SK-N-SH (cell line): Measurements from ENCODE around the gene HTT. TPM values are rescaled to one million over a fixed set of nuclear protein-coding genes. Genes with fewer than 3 reads are reported as not detected.

Experiments
- CTCF ChIA-PET: fragments of 300-600, 350-600 bp; formaldehyde crosslinking; extraction: SDS; loops from one replicate; lab custom pipeline; 2021; lab: Yijun Ruan, JAX
- POLR2A ChIA-PET: fragments of 350-600 bp; sonication (Branson Sonifier 250); formaldehyde crosslinking; extraction: SDS; loops from one replicate; lab custom pipeline; 2020; ENCODE audit warnings: antibody characterized with exemption, inconsistent platforms; lab: Yijun Ruan, JAX
- DNase-seq: peaks from one replicate; pipeline ENCODE4 v3.0.0; 2012
- H2AFZ ChIP-seq: fragments of 200-600 bp; sonication (generic); 2 replicates; pipeline ENCODE4 v1.8.1; 2016; ENCODE audit warnings: antibody characterized with exemption, mild to moderate bottlenecking, low read depth
- H3F3A ChIP-seq: fragments of 200-600 bp; sonication (generic); replicated peaks from 2 replicates; pipeline ENCODE3; 2016; ENCODE audit warnings: antibody characterized with exemption, mild to moderate bottlenecking; ENCODE audit not compliant: insufficient read depth
- H3K27ac ChIP-seq, 2 experiments: fragments of 200-500 bp in 1 of 2; fragments of 200-600 bp in 1 of 2; sonication (Bioruptor generic) in 1 of 2; sonication (generic), shearing (Covaris generic) in 1 of 2; 2 replicates each; pipeline versions ENCODE4 v1.5.1 to v1.6.1; 2014 to 2016; ENCODE audit warnings: low read depth in 2 of 2, inconsistent platforms in 1 of 2, low read length in 1 of 2, mild to moderate bottlenecking in 1 of 2, mixed read lengths in 1 of 2
- H3K27me3 ChIP-seq: fragments of 200-600 bp; sonication (generic), shearing (Covaris generic); 2 replicates; pipeline ENCODE4 v1.6.1; 2016; ENCODE audit warnings: mixed run types; ENCODE audit not compliant: insufficient read depth
- H3K36me3 ChIP-seq, 2 experiments: fragments of 200-500 bp in 1 of 2; fragments of 200-600 bp in 1 of 2; sonication (Bioruptor generic) in 1 of 2; sonication (generic) in 1 of 2; replicated peaks in 1 of 2; 2 replicates each; pipeline versions ENCODE3 to v1.5.1; 2014 to 2016; ENCODE audit warnings: low read length in 1 of 2, mild to moderate bottlenecking in 1 of 2; ENCODE audit not compliant: insufficient read depth in 2 of 2, control insufficient read depth in 1 of 2
- H3K4me1 ChIP-seq, 2 experiments: fragments of 200-500 bp in 1 of 2; fragments of 200-600 bp in 1 of 2; sonication (Bioruptor generic) in 1 of 2; sonication (generic), shearing (Covaris generic) in 1 of 2; 2 replicates each; pipeline versions ENCODE4 v1.5.1 to v1.6.1; 2014 to 2016; ENCODE audit warnings: low read depth in 1 of 2, low read length in 1 of 2, mixed run types in 1 of 2; ENCODE audit not compliant: insufficient read depth in 2 of 2, control insufficient read depth in 1 of 2
- H3K4me2 ChIP-seq: fragments of 200-600 bp; sonication (generic), shearing (Covaris generic); 2 replicates; pipeline ENCODE4 v1.6.1; 2017; ENCODE audit warnings: mixed run types
- H3K4me3 ChIP-seq, 2 experiments: fragments of 200-500 bp in 1 of 2; fragments of 200-600 bp in 1 of 2; sonication (Bioruptor generic) in 1 of 2; sonication (generic), shearing (Covaris generic) in 1 of 2; 2 replicates each; pipeline versions ENCODE4 v1.5.1 to v1.8.1; 2014 to 2016; ENCODE audit warnings: low read depth in 2 of 2, inconsistent platforms in 1 of 2, low read length in 1 of 2, mild to moderate bottlenecking in 1 of 2, mixed read lengths in 1 of 2, moderate library complexity in 1 of 2
- H3K79me2 ChIP-seq: fragments of 200-600 bp; sonication (generic); 2 replicates; pipeline ENCODE4 v1.8.1; 2017; ENCODE audit warnings: mild to moderate bottlenecking; ENCODE audit not compliant: insufficient read depth
- H3K9ac ChIP-seq: fragments of 200-600 bp; sonication (generic); 2 replicates; pipeline ENCODE4 v1.6.1; 2017; ENCODE audit warnings: mixed run types
- H3K9me2 ChIP-seq: fragments of 200-600 bp; sonication (generic); 2 replicates; pipeline ENCODE4 v1.6.1; 2017; ENCODE audit warnings: mixed run types
- H3K9me3 ChIP-seq: fragments of 200-600 bp; sonication (generic); 2 replicates; pipeline ENCODE4 v1.6.1; 2017; ENCODE audit warnings: mixed run types, mild to moderate bottlenecking, moderate library complexity
- H4K20me1 ChIP-seq: fragments of 200-600 bp; sonication (generic); 2 replicates; pipeline ENCODE4 v1.6.1; 2017; ENCODE audit warnings: mild to moderate bottlenecking, mixed run types; ENCODE audit not compliant: insufficient read depth
- ELF1 ChIP-seq: IDR thresholded peaks from 2 replicates; pipeline ENCODE4 v1.4.0; 2012
- EZH2phosphoT487 ChIP-seq: fragments of 200-600 bp; sonication (generic); IDR thresholded peaks from 2 replicates; pipeline ENCODE4 v1.6.1; 2017; ENCODE audit warnings: low read depth, mixed run types, mild to moderate bottlenecking, antibody characterized with exemption, moderate library complexity, borderline replicate concordance
- FOSL2 ChIP-seq: IDR thresholded peaks from 2 replicates; pipeline ENCODE4 v1.4.0; 2012; ENCODE audit warnings: low read depth, mild to moderate bottlenecking, moderate library complexity, borderline replicate concordance
- FOXM1 ChIP-seq: IDR thresholded peaks from 2 replicates; pipeline ENCODE4 v1.4.0; 2012; ENCODE audit warnings: low read depth, mild to moderate bottlenecking
- IRF3 ChIP-seq: fragments of 150-350 bp; IDR thresholded peaks from 2 replicates; pipeline ENCODE4 v1.6.1; 2016; ENCODE audit warnings: mild to moderate bottlenecking, low read depth, low read length
- MEF2A ChIP-seq: IDR thresholded peaks from 2 replicates; pipeline ENCODE4 v1.4.0; 2012; ENCODE audit warnings: low read depth, borderline replicate concordance
- MXI1 ChIP-seq: IDR thresholded peaks from 2 replicates; pipeline ENCODE4 v1.6.1; 2012; ENCODE audit warnings: mild to moderate bottlenecking, low read depth, low read length, improper control_type of control experiment
- NFIC ChIP-seq: IDR thresholded peaks from 2 replicates; pipeline ENCODE4 v1.4.0; 2012; ENCODE audit warnings: borderline replicate concordance
- RAD21 ChIP-seq: IDR thresholded peaks from 2 replicates; pipeline ENCODE4 v1.6.1; 2012; ENCODE audit warnings: mild to moderate bottlenecking, low read length
- RCOR1 ChIP-seq: fragments of 150-350 bp; IDR thresholded peaks from 2 replicates; pipeline ENCODE4 v1.6.1; 2017; ENCODE audit warnings: antibody characterized with exemption, low read length
- REST ChIP-seq: IDR thresholded peaks from 2 replicates; pipeline ENCODE4 v1.6.1; 2012; ENCODE audit warnings: mild to moderate bottlenecking, low read depth, low read length, moderate library complexity
- RFX5 ChIP-seq: IDR thresholded peaks from 2 replicates; pipeline ENCODE4 v1.6.1; 2012; ENCODE audit warnings: mild to moderate bottlenecking, improper control_type of control experiment, low read length
- SMC3 ChIP-seq: IDR thresholded peaks from 2 replicates; pipeline ENCODE4 v1.6.1; 2012; ENCODE audit warnings: low read depth, low read length, improper control_type of control experiment
- TEAD4 ChIP-seq: IDR thresholded peaks from 2 replicates; pipeline ENCODE4 v1.4.0; 2012; ENCODE audit warnings: mild to moderate bottlenecking, borderline replicate concordance; ENCODE audit not compliant: insufficient read depth
- USF2 ChIP-seq: fragments of 150-350 bp; IDR thresholded peaks from 2 replicates; pipeline ENCODE4 v1.6.1; 2017; ENCODE audit warnings: antibody characterized with exemption, low read length, low read depth, borderline replicate concordance
- WGBS: methylation state at CpG from one replicate; pipeline ENCODE4 v1.1.6; 2017; ENCODE audit warnings: low lambda C conversion rate; 5-methylcytosine and 5-hydroxymethylcytosine counted together
- polyA plus RNA-seq, 3 experiments: library from polyadenylated mRNA; depleted of rRNA; stranded (reverse); fragments of >200 nt; gene quantifications; 2 replicates each; pipeline ENCODE4 v1.2.3, GENCODE V29; 2012
- TF ChIP-seq, protein P1 (sequence below): IDR thresholded peaks from 2 replicates; pipeline ENCODE4 v1.4.0; 2012; ENCODE audit warnings: low read depth, borderline replicate concordance
- TF ChIP-seq, protein P2 (sequence below): fragments of 200-600 bp; sonication (generic); IDR thresholded peaks from 2 replicates; pipeline ENCODE4 v1.6.1; 2017; ENCODE audit warnings: antibody characterized with exemption, mild to moderate bottlenecking, moderate library complexity

The HTT gene
- polyA plus RNA-seq, 1 of the 3 experiments (the other 2 are of a cell fraction) = 11.3 TPM

GRCh38 chr4:3179126-3179706 lies 104.7 kb downstream of the HTT start:
- CTCF ChIA-PET = no interaction called here
- no peaks in the 10 kb centered on the region for H3K9me3 ChIP-seq
- 95% methylated on average over 12 of the region's 12 CpGs for WGBS
- TF ChIP-seq NFIC (no peak), MEF2A (no peak), IRF3 (no peak), FOXM1 (no peak), REST (no peak), RFX5 (no peak), USF2 (no peak), RCOR1 (no peak), RAD21 (no peak), SMC3 (no peak), ELF1 (no peak), MXI1 (no peak), EZH2phosphoT487 (no peak), FOSL2 (no peak), TEAD4 (no peak)
- TF ChIP-seq, protein P1, sequence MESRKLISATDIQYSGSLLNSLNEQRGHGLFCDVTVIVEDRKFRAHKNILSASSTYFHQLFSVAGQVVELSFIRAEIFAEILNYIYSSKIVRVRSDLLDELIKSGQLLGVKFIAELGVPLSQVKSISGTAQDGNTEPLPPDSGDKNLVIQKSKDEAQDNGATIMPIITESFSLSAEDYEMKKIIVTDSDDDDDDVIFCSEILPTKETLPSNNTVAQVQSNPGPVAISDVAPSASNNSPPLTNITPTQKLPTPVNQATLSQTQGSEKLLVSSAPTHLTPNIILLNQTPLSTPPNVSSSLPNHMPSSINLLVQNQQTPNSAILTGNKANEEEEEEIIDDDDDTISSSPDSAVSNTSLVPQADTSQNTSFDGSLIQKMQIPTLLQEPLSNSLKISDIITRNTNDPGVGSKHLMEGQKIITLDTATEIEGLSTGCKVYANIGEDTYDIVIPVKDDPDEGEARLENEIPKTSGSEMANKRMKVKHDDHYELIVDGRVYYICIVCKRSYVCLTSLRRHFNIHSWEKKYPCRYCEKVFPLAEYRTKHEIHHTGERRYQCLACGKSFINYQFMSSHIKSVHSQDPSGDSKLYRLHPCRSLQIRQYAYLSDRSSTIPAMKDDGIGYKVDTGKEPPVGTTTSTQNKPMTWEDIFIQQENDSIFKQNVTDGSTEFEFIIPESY = no peak
- TF ChIP-seq, protein P2, sequence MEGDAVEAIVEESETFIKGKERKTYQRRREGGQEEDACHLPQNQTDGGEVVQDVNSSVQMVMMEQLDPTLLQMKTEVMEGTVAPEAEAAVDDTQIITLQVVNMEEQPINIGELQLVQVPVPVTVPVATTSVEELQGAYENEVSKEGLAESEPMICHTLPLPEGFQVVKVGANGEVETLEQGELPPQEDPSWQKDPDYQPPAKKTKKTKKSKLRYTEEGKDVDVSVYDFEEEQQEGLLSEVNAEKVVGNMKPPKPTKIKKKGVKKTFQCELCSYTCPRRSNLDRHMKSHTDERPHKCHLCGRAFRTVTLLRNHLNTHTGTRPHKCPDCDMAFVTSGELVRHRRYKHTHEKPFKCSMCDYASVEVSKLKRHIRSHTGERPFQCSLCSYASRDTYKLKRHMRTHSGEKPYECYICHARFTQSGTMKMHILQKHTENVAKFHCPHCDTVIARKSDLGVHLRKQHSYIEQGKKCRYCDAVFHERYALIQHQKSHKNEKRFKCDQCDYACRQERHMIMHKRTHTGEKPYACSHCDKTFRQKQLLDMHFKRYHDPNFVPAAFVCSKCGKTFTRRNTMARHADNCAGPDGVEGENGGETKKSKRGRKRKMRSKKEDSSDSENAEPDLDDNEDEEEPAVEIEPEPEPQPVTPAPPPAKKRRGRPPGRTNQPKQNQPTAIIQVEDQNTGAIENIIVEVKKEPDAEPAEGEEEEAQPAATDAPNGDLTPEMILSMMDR = no peak
- TF ChIP-seq, all 33 proteins: peak for 0
- no peaks in the 10 kb centered on the region for H3F3A ChIP-seq
- peaks cover 0 to 17% of the 10 kb centered on the region in 2 experiments; a peak in 2 of 4 replicates for H3K4me1 ChIP-seq
- H3K79me2 ChIP-seq = no peaks in the 10 kb centered on the region
- no peak overlapping the region for H3K4me3 ChIP-seq
- H3K9ac ChIP-seq = no peak overlapping the region
- no peaks in the 10 kb centered on the region for H4K20me1 ChIP-seq
- no peaks in the 10 kb centered on the region for H3K9me2 ChIP-seq
- no peak overlapping the region for H3K27ac ChIP-seq
- no peaks in the 10 kb centered on the region for H3K27me3 ChIP-seq
- DNase-seq = no peak
- no peak overlapping the region for H3K4me2 ChIP-seq
- H3K36me3 ChIP-seq = peaks cover 45 to 68% of the 10 kb centered on the region in 2 experiments
- POLR2A ChIA-PET = no interaction called here
- H2AFZ ChIP-seq = no peak overlapping the region
